HG02885 (cell line): ENCODE measurements around the gene MCF2L.

Source experiments
- ATAC-seq: cut with Tn5 transposase; IDR thresholded peaks from one replicate; pipeline ENCODE4 v1.9.1; 2021; ENCODE audit warnings: mild to moderate bottlenecking; ENCODE audit not compliant: unreplicated experiment, poor library complexity

The MCF2L gene

GRCh38 chr13:112978561-112979405, 9.8 kb downstream of the MCF2L start:
- no peak for ATAC-seq

- no peak for ATAC-seq
Observed at GRCh38 chr13:112979406-112979902, 10.4 kb downstream of the MCF2L start.

DNA sequence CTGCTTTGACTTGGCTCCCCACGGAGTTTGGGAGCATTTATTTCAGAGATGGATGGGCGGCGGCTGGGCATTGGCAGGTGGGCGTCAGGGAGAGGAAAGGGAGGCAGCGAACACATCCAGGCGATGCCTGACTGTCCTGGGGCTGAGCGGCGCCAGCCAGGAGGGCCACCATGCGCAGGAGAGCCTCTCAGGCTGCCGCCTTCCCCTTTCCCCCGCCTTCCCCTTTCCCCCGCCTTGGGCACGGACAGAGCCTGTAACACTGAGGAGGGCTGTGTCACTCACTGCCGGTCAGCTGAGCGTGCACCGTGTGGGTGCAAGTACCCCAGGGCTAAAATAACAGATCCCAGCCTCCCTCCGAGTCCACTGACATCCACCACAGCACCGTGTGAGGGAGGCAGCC, 11.4 kb downstream of the MCF2L start:
- ATAC-seq: no peak

DNA sequence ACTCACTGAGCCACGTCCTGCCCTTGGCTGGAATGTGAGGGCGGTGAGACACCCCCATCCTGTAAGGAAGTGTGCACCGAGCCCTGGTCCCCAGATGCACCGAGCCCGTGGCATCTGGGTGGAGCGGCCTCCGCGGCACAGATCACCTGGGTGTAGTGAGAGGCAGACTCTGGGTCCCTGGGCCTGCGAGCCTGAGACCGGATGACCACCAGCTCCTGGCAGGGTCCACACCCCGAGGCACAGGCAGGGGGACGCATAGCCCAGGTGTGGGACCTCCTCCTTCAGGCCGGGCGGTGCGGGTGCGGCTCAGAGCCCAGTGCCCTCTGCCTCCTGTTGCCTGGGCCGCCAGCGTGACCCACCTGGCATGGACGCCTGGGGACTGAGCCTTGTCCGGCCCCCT, 12.4 kb downstream of the MCF2L start:
- ATAC-seq: no peak

- no peak for ATAC-seq
Observed at GRCh38 chr13:112982281-112983041, 13.4 kb downstream of the MCF2L start.

DNA sequence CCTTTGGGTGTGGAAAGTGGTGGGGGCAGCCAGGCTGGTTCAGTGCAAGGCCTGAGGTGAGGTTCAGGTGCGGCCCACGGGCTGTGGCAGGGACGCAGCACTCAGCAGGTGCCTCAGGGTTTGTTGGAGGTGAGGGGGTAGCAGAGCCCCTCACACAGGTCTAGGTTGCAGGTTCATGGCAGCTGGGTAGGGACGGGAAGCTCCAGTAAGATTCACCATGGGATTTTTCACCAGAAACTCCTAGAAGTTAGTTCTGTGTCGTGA, 14.0 kb downstream of the MCF2L start:
- no peak for ATAC-seq

DNA sequence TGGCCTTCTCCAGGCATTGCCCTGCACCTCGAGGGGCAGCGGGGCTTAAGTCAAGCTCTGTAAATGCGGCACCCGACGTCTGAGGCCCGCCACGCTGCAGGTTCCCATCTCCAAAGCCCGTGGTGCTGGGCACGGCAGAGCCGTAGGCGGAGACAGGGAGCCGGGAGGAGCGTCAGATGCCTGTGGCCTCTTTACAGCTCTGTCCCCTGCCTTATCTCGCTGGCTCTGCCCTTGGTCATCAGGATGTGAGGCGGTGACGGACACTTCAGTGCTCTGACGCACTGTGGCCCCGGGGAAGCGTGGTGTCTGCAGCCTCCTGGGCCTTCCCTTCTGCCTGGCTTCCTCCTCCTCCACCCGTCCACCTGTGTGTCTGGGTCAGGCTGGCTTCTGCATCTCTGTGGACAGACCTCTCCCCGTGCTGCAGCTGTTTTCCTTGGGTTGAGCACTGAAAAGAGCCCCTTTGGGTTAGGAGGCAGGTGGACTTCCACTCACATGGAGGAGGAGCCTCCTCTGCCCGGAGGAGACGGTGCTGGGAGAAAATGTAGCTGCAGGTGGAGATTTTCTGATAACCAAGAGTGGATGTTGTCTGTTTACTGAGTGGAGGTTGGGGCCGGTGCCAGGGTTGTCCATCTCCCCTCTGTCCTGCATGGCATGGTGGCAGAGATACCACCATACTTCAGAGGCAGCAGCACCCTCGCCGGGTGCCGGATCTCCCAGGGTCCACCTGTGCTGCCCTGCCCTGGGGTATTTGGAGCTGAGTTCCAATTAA, 14.6 kb downstream of the MCF2L start:
- no peak for ATAC-seq

DNA sequence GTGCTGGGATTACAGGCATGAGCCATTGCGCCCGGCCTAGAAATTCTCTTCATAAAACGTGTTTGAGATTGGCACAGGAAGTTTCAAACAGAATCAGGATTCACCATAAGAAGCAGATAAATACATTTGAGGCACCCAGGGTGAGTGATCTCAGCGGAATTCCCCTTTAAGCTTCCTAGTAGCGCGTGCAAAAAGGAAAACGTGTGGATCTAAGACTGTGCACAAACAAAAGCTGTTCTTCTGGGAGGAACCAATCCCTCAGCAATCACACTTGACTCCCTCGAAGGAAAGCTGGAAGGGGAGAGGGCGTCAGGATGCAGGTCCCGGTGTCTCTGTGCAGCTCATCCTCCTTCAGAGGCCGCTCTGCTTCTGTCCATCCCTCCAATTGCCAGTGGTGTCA, 15.5 kb downstream of the MCF2L start:
- ATAC-seq: no peak

DNA sequence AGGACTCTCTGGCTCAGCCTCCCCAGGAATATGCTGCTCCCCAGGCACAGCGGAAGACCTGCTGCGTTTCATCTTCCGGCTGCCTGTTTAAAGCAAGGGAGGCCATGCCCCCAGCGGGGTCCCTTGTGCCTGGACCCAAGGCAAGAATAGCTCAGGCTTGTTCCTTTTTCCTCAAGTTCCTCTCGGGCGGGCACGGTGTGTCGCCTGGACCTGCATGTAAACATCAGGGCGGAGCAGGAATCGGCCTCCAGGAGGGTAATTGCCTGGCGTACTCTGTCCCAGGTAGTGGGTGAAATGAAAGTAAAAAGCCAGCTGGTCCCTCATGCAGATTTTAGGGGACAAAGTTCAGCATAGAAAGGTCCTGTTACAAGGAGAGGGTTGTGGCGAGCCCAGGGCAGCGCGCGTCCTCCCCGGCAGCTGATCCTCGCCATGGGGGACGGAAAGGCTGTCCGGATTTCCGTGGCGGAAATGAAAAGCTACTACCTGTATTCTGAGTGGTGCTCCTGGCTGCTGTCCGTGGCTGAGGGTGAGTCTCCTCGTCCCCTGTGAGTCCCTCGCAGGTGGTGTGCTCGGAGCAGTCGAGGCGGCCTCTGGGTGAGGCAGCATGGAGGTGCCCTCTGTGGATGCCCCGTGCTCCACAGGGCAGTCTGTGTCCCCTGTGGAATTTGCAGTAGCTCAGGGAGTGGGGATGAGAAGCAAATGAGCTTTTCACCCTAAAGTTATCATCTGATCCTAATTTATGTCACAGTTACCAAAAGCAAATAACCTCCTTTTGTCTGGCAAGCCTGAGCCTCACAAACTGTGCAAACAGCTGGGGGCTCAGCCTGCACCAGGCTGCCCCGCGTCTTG, 16.2 kb downstream of the MCF2L start:
- ATAC-seq: no peak

- no peak for ATAC-seq
Observed at GRCh38 chr13:112985803-112986408, 16.9 kb downstream of the MCF2L start.

DNA sequence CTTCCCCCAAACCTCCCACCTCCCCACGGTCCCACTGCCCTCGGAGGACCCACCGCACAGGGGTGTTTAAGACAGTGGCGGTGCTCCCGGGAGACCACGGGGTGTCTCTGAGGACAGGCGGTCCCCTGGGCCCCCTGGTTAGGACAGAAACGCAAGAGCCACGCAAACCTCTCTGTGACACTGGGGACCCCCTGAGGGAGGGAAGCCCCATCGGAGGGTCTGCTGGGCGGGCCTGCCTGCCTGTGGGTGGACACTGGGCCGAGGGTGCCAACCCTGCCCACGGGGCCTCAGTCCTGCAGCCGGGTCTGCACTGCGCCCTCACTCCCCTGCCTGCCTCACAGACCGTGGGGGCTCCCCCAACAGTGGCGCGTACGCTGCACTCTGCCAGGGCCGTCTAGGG, 17.5 kb downstream of the MCF2L start:
- ATAC-seq: no peak

DNA sequence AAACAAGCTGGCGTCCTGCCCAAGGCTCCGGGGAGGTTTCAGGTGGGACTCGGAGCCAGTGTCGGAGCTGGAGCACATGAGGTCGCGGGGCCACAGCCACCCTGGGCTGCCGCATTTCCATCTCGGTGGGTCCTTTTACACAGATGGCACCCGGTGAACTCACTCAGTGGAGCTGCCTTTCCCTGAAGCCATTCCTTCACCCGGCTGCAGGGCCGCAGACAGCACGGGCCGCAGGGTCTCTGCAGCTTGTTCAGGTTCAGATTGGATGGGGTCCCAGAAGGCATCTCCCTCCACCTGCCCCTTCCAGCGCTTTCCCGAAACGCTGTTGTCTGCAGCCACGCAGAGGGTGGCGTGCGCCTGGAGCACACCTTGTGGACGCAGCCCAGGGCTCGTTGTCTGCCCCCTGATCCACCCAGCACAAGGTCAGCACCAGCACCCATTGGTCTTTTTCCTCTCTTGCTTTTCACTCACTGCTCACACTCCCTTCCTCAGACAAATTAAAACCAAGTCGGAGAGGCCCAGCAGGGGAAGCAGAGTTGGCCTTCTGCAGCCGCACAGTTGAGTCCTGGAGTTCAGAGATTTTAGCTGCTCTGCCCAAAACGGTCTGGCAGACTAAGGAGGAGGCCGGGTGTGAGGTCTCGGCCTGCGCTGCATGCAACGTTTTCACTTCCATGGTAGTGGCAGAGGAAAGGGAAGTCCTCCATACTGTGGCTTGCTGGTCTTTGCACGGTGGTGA, 18.1 kb downstream of the MCF2L start:
- no peak for ATAC-seq

- no peak for ATAC-seq
Observed at GRCh38 chr13:112987682-112988024, 18.6 kb downstream of the MCF2L start.

- ATAC-seq: no peak
Observed at GRCh38 chr13:112990783-112991182, 21.8 kb downstream of the MCF2L start.

GRCh38 chr13:112991609-112992008, 22.6 kb downstream of the MCF2L start:
- ATAC-seq: no peak

GRCh38 chr13:112992931-112993680, 24.1 kb downstream of the MCF2L start:
- no peak for ATAC-seq

DNA sequence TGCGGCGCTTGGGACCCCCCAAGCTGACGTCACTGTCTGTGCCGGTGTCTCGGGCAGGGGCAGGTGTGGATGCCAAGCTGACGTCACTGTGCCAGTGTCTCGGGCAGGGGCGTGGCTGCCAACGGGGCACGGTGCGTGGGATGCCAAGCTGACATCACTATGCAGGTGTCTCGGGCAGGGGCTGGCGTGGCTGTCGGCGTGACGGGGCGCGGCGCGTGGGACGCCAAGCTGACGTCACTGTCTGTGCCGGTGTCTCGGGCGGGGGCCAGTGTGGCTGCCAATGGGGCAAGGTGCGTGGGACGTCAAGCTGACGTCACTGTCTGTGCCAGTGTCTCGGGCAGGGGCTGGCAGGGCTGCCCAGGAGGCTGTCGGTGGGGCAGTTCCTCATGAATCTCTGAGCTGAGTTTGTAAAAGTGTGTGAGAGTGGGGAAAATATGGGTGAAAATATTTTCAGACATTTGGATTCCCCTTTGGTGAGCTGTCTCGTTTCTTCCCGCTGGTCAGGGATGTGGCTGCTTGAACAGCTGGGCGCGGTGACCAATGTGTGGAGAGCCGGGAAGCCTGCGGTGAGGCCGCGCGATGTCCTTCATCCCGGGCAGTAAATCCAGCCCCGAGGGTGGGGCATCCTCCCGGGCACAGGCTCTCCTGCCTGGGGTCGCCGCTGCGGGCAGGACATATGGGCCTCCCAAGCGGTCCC, 25.2 kb downstream of the MCF2L start:
- no peak for ATAC-seq

GRCh38 chr13:112994781-112995355, 25.9 kb downstream of the MCF2L start:
- ATAC-seq: no peak
